B cell (primary cell): ENCODE data around the gene ZNF608. TPM values are rescaled to one million over a fixed set of nuclear protein-coding genes. Genes with fewer than 3 reads are reported as not detected.

Experiments used
- ATAC-seq: fragments of 200-7000 bp; cut with Tn5 transposase; one replicate; pipeline ENCODE4 v1.10.0; 2021; ENCODE audit warnings: low read depth, mild to moderate bottlenecking, moderate number of reproducible peaks, moderate library complexity
- CTCF ChIA-PET: fragments of 350-600 bp; sonication (Branson Sonifier 250); formaldehyde crosslinking; loops from one replicate; lab custom pipeline; 2021; ENCODE audit warnings: antibody characterized with exemption, inconsistent platforms; lab: Charles Lee
- POLR2A ChIA-PET: fragments of 350-600 bp; sonication (Branson Sonifier 250); formaldehyde crosslinking; loops from one replicate; lab custom pipeline; 2021; ENCODE audit warnings: antibody characterized with exemption; lab: Charles Lee
- DNase-seq: peaks from one replicate; pipeline ENCODE4 v3.0.0; 2013
- H2AFZ ChIP-seq: 2 replicates; pipeline ENCODE4 v1.6.1; 2012; ENCODE audit warnings: mild to moderate bottlenecking, low read depth, low read length; ENCODE audit not compliant: insufficient read depth, poor library complexity, severe bottlenecking
- H3K27ac ChIP-seq, 2 donors: 1 replicate in 1 of 2; 2 replicates in 1 of 2; pipeline ENCODE4 v1.5.1; 2012 to 2013; ENCODE audit warnings: low read length in 2 of 2, mild to moderate bottlenecking in 2 of 2, moderate library complexity in 1 of 2
- H3K27me3 ChIP-seq, 4 experiments: fragments of 200-600 bp in 1 of 4; sonication (generic) in 1 of 4; replicated peaks in 1 of 4; 1 replicate in 2 of 4; 2 replicates in 2 of 4; pipeline versions ENCODE4 v1.6.1 to v1.7.0; 2013 to 2016; ENCODE audit warnings: low read length in 3 of 4, mild to moderate bottlenecking in 2 of 4, mixed read lengths in 1 of 4, moderate library complexity in 1 of 4; ENCODE audit not compliant: insufficient read depth in 4 of 4, control insufficient read depth in 3 of 4; ENCODE audit errors: control extremely low read depth in 1 of 4
- H3K36me3 ChIP-seq, 2 experiments: replicated peaks in 1 of 2; 1 replicate in 1 of 2; 2 replicates in 1 of 2; pipeline versions ENCODE4 v1.6.1 to v1.7.1; 2013; ENCODE audit warnings: low read length in 1 of 2; ENCODE audit not compliant: insufficient read depth in 2 of 2, control insufficient read depth in 1 of 2; ENCODE audit errors: control extremely low read depth in 1 of 2, extremely low read depth in 1 of 2
- H3K4me1 ChIP-seq, 2 donors: fragments of 200-600 bp in 1 of 2; sonication (generic) in 1 of 2; 1 replicate in 1 of 2; 2 replicates in 1 of 2; pipeline versions ENCODE4 v1.5.1 to v1.6.1; 2013 to 2017; ENCODE audit warnings: low read length in 2 of 2; ENCODE audit not compliant: control insufficient read depth in 2 of 2, insufficient read depth in 2 of 2
- H3K4me2 ChIP-seq: replicated peaks from 2 replicates; pipeline ENCODE3; 2012; ENCODE audit warnings: mild to moderate bottlenecking, low read depth, low read length; ENCODE audit not compliant: poor library complexity, severe bottlenecking
- H3K4me3 ChIP-seq, 5 experiments: fragments of 200-600 bp in 1 of 5; sonication (generic) in 1 of 5; 1 replicate in 3 of 5; 2 replicates in 2 of 5; pipeline versions ENCODE4 v1.5.1 to v1.7.0; 2011 to 2016; ENCODE audit warnings: low read length in 4 of 5, mild to moderate bottlenecking in 4 of 5, low read depth in 2 of 5, control low read depth in 1 of 5, moderate library complexity in 1 of 5; ENCODE audit not compliant: insufficient read depth in 1 of 5; ENCODE audit errors: control extremely low read depth in 1 of 5, extremely low read depth in 1 of 5
- H3K79me2 ChIP-seq: fragments of 200-600 bp; sonication (generic); one replicate; pipeline ENCODE4 v1.6.0; 2016; ENCODE audit warnings: low read length; ENCODE audit not compliant: control insufficient read depth, insufficient read depth
- H3K9ac ChIP-seq: fragments of 200-600 bp; sonication (generic); 2 replicates; pipeline ENCODE4 v1.6.1; 2017; ENCODE audit warnings: mild to moderate bottlenecking, low read length, moderate library complexity
- H3K9me3 ChIP-seq, 3 donors: one replicate each; pipeline versions ENCODE4 v1.6.1 to v1.7.1; 2013; ENCODE audit warnings: low read length in 2 of 3; ENCODE audit not compliant: control insufficient read depth in 2 of 3, insufficient read depth in 1 of 3; ENCODE audit errors: control extremely low read depth in 1 of 3
- H4K20me1 ChIP-seq: 2 replicates; pipeline ENCODE4 v1.6.0; 2012; ENCODE audit warnings: mild to moderate bottlenecking, low read length; ENCODE audit not compliant: insufficient read depth, control insufficient read depth, poor library complexity, severe bottlenecking
- H3K27ac Mint-ChIP-seq: one replicate; pipeline ENCODE4 v1.8.0; 2021; ENCODE audit warnings: mixed read lengths
- H3K27me3 Mint-ChIP-seq: one replicate; pipeline ENCODE4 v1.8.0; 2021; ENCODE audit warnings: mixed read lengths
- H3K4me1 Mint-ChIP-seq: one replicate; pipeline ENCODE4 v1.8.0; 2021; ENCODE audit warnings: mixed read lengths
- H3K4me3 Mint-ChIP-seq: one replicate; pipeline ENCODE4 v1.8.0; 2021; ENCODE audit warnings: mixed read lengths
- H3K9me3 Mint-ChIP-seq: one replicate; pipeline ENCODE4 v1.8.0; 2022; ENCODE audit warnings: mixed read lengths; ENCODE audit not compliant: insufficient read depth
- CTCF ChIP-seq: fragments of 200-600 bp; IDR thresholded peaks from one replicate; pipeline ENCODE4 v1.8.0; 2022; ENCODE audit warnings: antibody characterized with exemption, mild to moderate bottlenecking
- EZH2 ChIP-seq: IDR thresholded peaks from 2 replicates; pipeline ENCODE4 v1.6.1; 2012; ENCODE audit warnings: borderline replicate concordance, low read depth, mild to moderate bottlenecking, moderate library complexity, low read length; ENCODE audit not compliant: insufficient read depth, poor library complexity, severe bottlenecking
- WGBS: methylation state at CpG from one replicate; pipeline ENCODE4 v1.1.5; 2013; ENCODE audit warnings: missing lambda C conversion rate; ENCODE audit not compliant: insufficient coverage; 5-methylcytosine and 5-hydroxymethylcytosine counted together
- intact Hi-C: fragments of 100-400 bp; cut with micrococcal nuclease; formaldehyde crosslinking; loops from one replicate; pipeline ENCODE4 v1.10.0; 2022
- polyA plus RNA-seq: library from polyadenylated mRNA; depleted of rRNA; stranded (reverse); fragments of >200 nt; gene quantifications from 2 replicates; pipeline ENCODE4 v1.2.3, GENCODE V29; 2012
- total RNA-seq, 2 donors: library from RNA; stranded (reverse); fragments of 120-200 nt in 1 of 2; gene quantifications; 1 replicate in 1 of 2; 2 replicates in 1 of 2; pipeline versions ENCODE4 v1.2.3 to v1.2.4, GENCODE V29; 2013 to 2022

ZNF608 gene
- total and polyA plus RNA-seq, 2 donors (not counting 1 experiment from before 2014, with no cell fraction given) = 8.5 to 17.4 TPM

- Histone ChIP-seq H3K9ac (no peak overlapping the region), H3K79me2 (peaks cover 78% of the 10 kb centered on the region)
Measured at GRCh38 chr5:124742521-124742920, 3.9 kb downstream of the ZNF608 start.

More at GRCh38 chr5:124742521-124742920, 3.9 kb downstream of the ZNF608 start:
- H3K4me2 ChIP-seq = peak overlapping the region; percentile 83
- WGBS = no CpG with 5 or more reads among the region's 4 CpGs
- Mint-ChIP-seq H3K4me3 (no peak overlapping the region), H3K27me3 (no peaks in the 10 kb centered on the region), H3K27ac (no peak overlapping the region), H3K9me3 (no peaks in the 10 kb centered on the region), H3K4me1 (peaks cover 32% of the 10 kb centered on the region)
- peaks cover 75 to 88% of the 10 kb centered on the region in 2 donors for H3K4me1 ChIP-seq
- H3K36me3 ChIP-seq = no peaks in the 10 kb centered on the region
- intact Hi-C loops = loop anchor here (10.0 kb wide), 1 partner anchor 288 kb away; no protein-coding TSS in a partner anchor
- ATAC-seq = no peak
- DNase-seq = no peak
- H4K20me1 ChIP-seq = no peaks in the 10 kb centered on the region
- POLR2A ChIA-PET = no interaction called here
- H3K27me3 ChIP-seq = peaks cover 0 to 24% (median 0%) of the 10 kb centered on the region in 4 experiments
- peak overlapping the region in 2 of 5 experiments; percentile 24 to 59 for H3K4me3 ChIP-seq
- H2AFZ ChIP-seq = no peak overlapping the region
- peaks cover 0 to 3% (median 0%) of the 10 kb centered on the region in 3 donors for H3K9me3 ChIP-seq
- CTCF ChIA-PET = interaction anchor here (1.1 to 2.1 kb wide), 3 partner anchors 15 to 18 kb away, joined by 3 to 6 read pairs (median 3); no protein-coding TSS in a partner anchor
- no peak for TF ChIP-seq EZH2
- TF ChIP-seq CTCF = no peak
- no peak overlapping the region for H3K27ac ChIP-seq
